Psoas muscle (tissue), 8 donors: Measurements from ENCODE around the gene BTBD6. TPM values are rescaled to one million over a fixed set of nuclear protein-coding genes. Genes with fewer than 3 reads are reported as not detected.

Experiments
- ATAC-seq, 4 donors: fragments of 200-7000 bp; cut with Tn5 transposase; one replicate each; pipeline ENCODE4 v1.9.1; 2020; ENCODE audit warnings: moderate library complexity in 3 of 4, mild to moderate bottlenecking in 2 of 4
- DNase-seq, 2 donors: peaks; one replicate each; pipeline ENCODE4 v3.0.0-alpha.2; 2020
- H3K27ac ChIP-seq: fragments of 200-600 bp; one replicate; pipeline ENCODE4 v1.8.0; 2022
- H3K27me3 ChIP-seq, 3 donors: fragments of 200-600 bp in 1 of 3; one replicate each; pipeline versions ENCODE4 v1.6.1 to v1.8.0; 2013 to 2022; ENCODE audit warnings: low read length in 2 of 3, mild to moderate bottlenecking in 2 of 3, moderate library complexity in 1 of 3; ENCODE audit not compliant: insufficient read depth in 3 of 3
- H3K36me3 ChIP-seq, 2 donors: fragments of 200-600 bp in 1 of 2; one replicate each; pipeline versions ENCODE4 v1.6.1 to v1.8.0; 2013 to 2022; ENCODE audit warnings: low read depth in 1 of 2, mild to moderate bottlenecking in 1 of 2, moderate library complexity in 1 of 2; ENCODE audit not compliant: insufficient read depth in 1 of 2
- H3K4me1 ChIP-seq: fragments of 200-600 bp; one replicate; pipeline ENCODE4 v1.8.0; 2022
- H3K4me3 ChIP-seq: fragments of 200-600 bp; one replicate; pipeline ENCODE4 v1.8.0; 2022; ENCODE audit warnings: mild to moderate bottlenecking
- H3K9me3 ChIP-seq: fragments of 200-600 bp; one replicate; pipeline ENCODE4 v1.8.0; 2022
- WGBS, 3 donors: extraction: QIAGEN DNeasy Blood & Tissue Kit; methylation state at CpG; one replicate each; pipeline versions ENCODE4 v1.1.6 to v1.1.7; 2013; 5-methylcytosine and 5-hydroxymethylcytosine counted together
- intact Hi-C, 2 donors: fragments of 100-400 bp; cut with DNase I; formaldehyde crosslinking; loops; one replicate each; pipeline versions ENCODE4 v1.11.0 to v1.14.2; 2022
- polyA plus RNA-seq, 3 donors: library from polyadenylated mRNA; stranded (reverse); fragments of 200-250 nt; gene quantifications; one replicate each; pipeline ENCODE4 v1.2.3, GENCODE V29; 2013
- total RNA-seq, 4 donors: library from RNA; stranded (reverse); fragmentation: NEBNext Ultra II Directional in 2 of 4; extraction: Animal tissue kit (Norgen Biotek cat#: 25700) in 2 of 4; gene quantifications; one replicate each; pipeline versions ENCODE4 v1.2.1 to v1.2.4, GENCODE V29; 2021 to 2023
- TF ChIP-seq, protein P1 (sequence below): fragments of 200-600 bp; IDR thresholded peaks from one replicate; pipeline ENCODE4 v1.8.0; 2022; ENCODE audit warnings: antibody characterized with exemption
- donor health status: healthy with polysubstance abuse.
- donor health status: DM: no; HTN: no; CAD: no; lungs with moderate emphysema.
- donor health status: Bipolar disorder and iron deficiency.
- donor health status: healthy.
- donor health status: DM: yes; HTN: yes; CAD: no.
- donor health status: DM: no; HTN: no; CAD: no.
- donor health status: DM: no; HTN: no; CAD: no.
- donor health status: DM: yes; HTN: yes; CAD: no.

The BTBD6 gene
- total and polyA plus RNA-seq, 7 donors, result 48.3 to 79.7 (median 72.2) TPM

- DNase-seq, result no peak
- H3K9me3 ChIP-seq, result no peaks in the 10 kb centered on the region
- no peaks in the 10 kb centered on the region for H3K27me3 ChIP-seq
- ATAC-seq, result no peak
- no peak overlapping the region for H3K27ac ChIP-seq
- peaks cover 0 to 64% of the 10 kb centered on the region in 2 donors for H3K36me3 ChIP-seq
- no peak overlapping the region for H3K4me3 ChIP-seq
- intact Hi-C loops, result no loop called here
- TF ChIP-seq, protein P1, sequence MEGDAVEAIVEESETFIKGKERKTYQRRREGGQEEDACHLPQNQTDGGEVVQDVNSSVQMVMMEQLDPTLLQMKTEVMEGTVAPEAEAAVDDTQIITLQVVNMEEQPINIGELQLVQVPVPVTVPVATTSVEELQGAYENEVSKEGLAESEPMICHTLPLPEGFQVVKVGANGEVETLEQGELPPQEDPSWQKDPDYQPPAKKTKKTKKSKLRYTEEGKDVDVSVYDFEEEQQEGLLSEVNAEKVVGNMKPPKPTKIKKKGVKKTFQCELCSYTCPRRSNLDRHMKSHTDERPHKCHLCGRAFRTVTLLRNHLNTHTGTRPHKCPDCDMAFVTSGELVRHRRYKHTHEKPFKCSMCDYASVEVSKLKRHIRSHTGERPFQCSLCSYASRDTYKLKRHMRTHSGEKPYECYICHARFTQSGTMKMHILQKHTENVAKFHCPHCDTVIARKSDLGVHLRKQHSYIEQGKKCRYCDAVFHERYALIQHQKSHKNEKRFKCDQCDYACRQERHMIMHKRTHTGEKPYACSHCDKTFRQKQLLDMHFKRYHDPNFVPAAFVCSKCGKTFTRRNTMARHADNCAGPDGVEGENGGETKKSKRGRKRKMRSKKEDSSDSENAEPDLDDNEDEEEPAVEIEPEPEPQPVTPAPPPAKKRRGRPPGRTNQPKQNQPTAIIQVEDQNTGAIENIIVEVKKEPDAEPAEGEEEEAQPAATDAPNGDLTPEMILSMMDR, result no peak
- 92 to 94% (median 93%) methylated on average over 14 to 17 of the region's 17 CpGs for WGBS, 3 donors
- no peaks in the 10 kb centered on the region for H3K4me1 ChIP-seq
Observed at GRCh38 chr14:105219753-105220152, 28.6 kb upstream of the BTBD6 start.

DNA sequence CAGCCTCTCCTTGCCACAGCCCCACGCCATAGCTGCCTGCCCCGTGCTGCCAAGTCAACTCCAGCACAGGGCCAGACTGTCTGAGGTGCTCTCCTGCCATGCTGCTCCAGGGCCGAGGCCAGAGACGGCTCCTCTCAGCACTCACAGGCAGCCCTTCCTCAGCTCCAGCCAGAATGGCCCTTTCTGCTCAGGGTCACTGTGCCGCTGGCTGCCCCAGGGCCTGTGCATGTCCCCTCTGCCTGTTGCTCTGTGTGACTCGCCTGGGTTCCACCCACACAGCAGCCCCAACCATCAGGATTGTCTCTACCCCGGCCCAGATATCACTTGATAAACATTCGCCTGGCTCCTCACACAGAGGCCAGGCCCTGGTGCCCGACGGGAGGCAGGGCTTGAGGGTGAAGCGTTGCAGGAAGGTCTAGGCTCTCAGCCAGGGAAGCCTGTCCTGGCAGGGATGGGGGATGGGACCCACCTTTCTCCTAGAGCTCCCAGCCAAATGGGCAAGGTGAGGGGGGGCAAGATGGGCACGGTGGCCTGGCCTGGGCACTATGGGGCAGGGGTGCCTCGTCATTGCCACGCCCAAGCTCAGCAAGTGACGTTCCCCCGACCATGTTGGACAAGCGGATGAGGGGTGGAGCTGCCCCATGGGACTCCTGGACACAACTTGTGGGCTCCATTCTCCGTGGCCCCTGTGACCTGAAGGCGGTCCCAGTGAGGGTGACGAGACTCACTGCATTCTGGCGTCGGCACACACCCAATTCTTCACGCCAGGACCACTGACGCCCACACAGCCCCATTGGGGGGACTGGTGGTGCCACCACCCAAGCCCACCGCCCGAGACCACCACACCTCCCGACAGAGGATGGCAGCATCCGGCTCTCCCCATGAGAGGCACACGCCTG is 27.4 kb upstream of the BTBD6 start:
- Histone ChIP-seq H3K36me3 (peaks cover 0 to 76% of the 10 kb centered on the region in 2 donors), H3K4me3 (no peak overlapping the region), H3K9me3 (no peaks in the 10 kb centered on the region), H3K27ac (no peak overlapping the region), H3K27me3 (no peaks in the 10 kb centered on the region), H3K4me1 (no peaks in the 10 kb centered on the region)
- intact Hi-C loops, result no loop called here
- TF ChIP-seq, protein P1, result no peak
- WGBS, 3 donors, result 85 to 91% (median 87%) methylated on average over 27 to 29 of the region's 29 CpGs
- DNase-seq (peak in 1 of 2 donors; percentile 11), ATAC-seq (peak in 1 of 4 donors; percentile 7)

- no peak for ATAC-seq
Observed at GRCh38 chr14:105221598-105222178, 26.6 kb upstream of the BTBD6 start.

DNA sequence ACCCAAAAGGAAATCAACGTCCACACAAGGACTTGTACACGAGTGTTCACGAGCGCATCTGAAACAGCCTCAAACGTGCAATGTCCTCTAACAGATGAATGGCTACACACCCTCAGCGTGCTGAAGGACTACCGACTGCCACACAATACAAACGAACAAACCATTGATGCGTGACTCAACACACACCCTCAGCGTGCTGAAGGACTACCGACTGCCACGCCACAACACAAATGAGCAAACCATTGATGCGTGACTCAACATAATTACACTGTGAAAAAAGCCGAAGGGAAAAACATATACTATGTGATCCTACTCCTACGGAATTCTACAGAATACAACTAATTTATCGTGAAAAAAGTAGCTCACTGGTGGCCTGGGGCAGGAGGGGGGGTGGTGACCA is 25.1 kb upstream of the BTBD6 start:
- intact Hi-C loops, result no loop called here
- Histone ChIP-seq H3K4me1 (no peaks in the 10 kb centered on the region), H3K4me3 (no peak overlapping the region), H3K27me3 (no peaks in the 10 kb centered on the region), H3K27ac (no peak overlapping the region), H3K36me3 (peaks cover 0 to 82% of the 10 kb centered on the region in 2 donors), H3K9me3 (no peaks in the 10 kb centered on the region)
- WGBS, 3 donors, result 94 to 96% (median 94%) methylated on average over 16 of the region's 16 CpGs
- TF ChIP-seq, protein P1, result no peak
- DNase-seq, result no peak
- no peak for ATAC-seq

More at GRCh38 chr14:105221598-105222178, 26.6 kb upstream of the BTBD6 start:
- intact Hi-C loops, result no loop called here
- Histone ChIP-seq H3K9me3 (no peaks in the 10 kb centered on the region), H3K27ac (no peak overlapping the region), H3K27me3 (no peaks in the 10 kb centered on the region), H3K4me3 (no peak overlapping the region), H3K36me3 (peaks cover 0 to 83% of the 10 kb centered on the region in 2 donors), H3K4me1 (no peaks in the 10 kb centered on the region)
- DNase-seq, result no peak
- WGBS, 3 donors, result 94 to 96% (median 95%) methylated on average over 27 of the region's 27 CpGs
- TF ChIP-seq, protein P1, result no peak
